Lower leg skin (tissue), 3 donors: ENCODE measurements around the gene CAB39L.

ENCODE experiments used
- POLR2A ChIP-seq, 2 donors: fragments of 450-650 bp; IDR thresholded peaks; one replicate each; pipeline ENCODE4 v1.6.1; 2016 to 2017; ENCODE audit warnings: antibody characterized with exemption in 2 of 2, mild to moderate bottlenecking in 1 of 2, moderate library complexity in 1 of 2
- TF ChIP-seq, protein P1 (sequence below), 3 donors: fragments of 450-650 bp; IDR thresholded peaks; one replicate each; pipeline ENCODE4 v1.5.1; 2016; ENCODE audit warnings: antibody characterized with exemption in 3 of 3, mild to moderate bottlenecking in 3 of 3, moderate library complexity in 2 of 3

DNA sequence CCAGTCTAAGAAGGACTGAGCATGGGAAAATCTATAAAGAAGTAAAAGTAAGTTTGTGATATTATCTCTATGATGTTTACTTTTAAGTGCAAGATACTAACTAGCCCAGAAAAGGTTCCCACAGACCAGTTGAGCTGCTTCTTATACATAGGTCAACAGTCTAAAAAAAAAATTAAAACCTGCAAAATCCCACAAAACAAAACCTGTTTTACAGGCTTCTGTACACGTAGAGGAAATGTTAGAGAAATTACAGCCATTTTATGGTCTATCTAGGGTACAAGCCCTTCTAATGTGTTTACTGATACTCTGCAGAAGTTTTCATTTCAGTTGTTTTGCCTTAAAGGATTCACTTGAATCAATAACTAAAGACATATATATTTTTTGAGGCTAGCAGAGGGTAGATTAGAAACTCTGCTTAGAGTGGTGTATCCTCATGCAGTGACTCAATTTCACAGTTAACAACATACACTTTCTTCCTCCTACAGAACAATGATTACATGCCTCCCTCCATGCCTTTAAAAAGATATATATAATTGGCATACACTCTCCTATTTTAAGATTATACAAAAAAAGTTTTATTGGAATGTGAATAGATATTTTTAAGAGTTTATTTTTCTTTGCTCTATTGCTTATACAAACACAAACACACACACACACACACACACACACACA is 43.9 kb downstream of the CAB39L start:
- TF ChIP-seq, protein P1, sequence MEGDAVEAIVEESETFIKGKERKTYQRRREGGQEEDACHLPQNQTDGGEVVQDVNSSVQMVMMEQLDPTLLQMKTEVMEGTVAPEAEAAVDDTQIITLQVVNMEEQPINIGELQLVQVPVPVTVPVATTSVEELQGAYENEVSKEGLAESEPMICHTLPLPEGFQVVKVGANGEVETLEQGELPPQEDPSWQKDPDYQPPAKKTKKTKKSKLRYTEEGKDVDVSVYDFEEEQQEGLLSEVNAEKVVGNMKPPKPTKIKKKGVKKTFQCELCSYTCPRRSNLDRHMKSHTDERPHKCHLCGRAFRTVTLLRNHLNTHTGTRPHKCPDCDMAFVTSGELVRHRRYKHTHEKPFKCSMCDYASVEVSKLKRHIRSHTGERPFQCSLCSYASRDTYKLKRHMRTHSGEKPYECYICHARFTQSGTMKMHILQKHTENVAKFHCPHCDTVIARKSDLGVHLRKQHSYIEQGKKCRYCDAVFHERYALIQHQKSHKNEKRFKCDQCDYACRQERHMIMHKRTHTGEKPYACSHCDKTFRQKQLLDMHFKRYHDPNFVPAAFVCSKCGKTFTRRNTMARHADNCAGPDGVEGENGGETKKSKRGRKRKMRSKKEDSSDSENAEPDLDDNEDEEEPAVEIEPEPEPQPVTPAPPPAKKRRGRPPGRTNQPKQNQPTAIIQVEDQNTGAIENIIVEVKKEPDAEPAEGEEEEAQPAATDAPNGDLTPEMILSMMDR (IDR thresholded peaks at IDR 0.05) = no peak
- no peak for TF ChIP-seq POLR2A (IDR thresholded peaks at IDR 0.05)
